AG09319 (cell line): ENCODE measurements around the gene SYN1.

Experiments used
- DNase-seq: peaks from one replicate; pipeline ENCODE4 v3.0.0-alpha.2; 2010; ENCODE audit warnings: low read depth; ENCODE audit errors: extremely low read depth
- CTCF ChIP-seq: IDR thresholded peaks from 2 replicates; pipeline ENCODE4 v1.5.1; 2011; ENCODE audit warnings: low read depth, mild to moderate bottlenecking, inconsistent platforms, low read length, moderate library complexity

SYN1 gene

GRCh38 chrX:47563801-47564315 is 55.8 kb downstream of the SYN1 start:
- DNase-seq = no peak
- TF ChIP-seq CTCF = no peak

- DNase-seq = no peak
- peak; percentile 27 for TF ChIP-seq CTCF
Measured at GRCh38 chrX:47562615-47563243, 56.9 kb downstream of the SYN1 start.

- DNase-seq = no peak
- no peak for TF ChIP-seq CTCF
Measured at GRCh38 chrX:47561659-47562151, 58.0 kb downstream of the SYN1 start.

DNA sequence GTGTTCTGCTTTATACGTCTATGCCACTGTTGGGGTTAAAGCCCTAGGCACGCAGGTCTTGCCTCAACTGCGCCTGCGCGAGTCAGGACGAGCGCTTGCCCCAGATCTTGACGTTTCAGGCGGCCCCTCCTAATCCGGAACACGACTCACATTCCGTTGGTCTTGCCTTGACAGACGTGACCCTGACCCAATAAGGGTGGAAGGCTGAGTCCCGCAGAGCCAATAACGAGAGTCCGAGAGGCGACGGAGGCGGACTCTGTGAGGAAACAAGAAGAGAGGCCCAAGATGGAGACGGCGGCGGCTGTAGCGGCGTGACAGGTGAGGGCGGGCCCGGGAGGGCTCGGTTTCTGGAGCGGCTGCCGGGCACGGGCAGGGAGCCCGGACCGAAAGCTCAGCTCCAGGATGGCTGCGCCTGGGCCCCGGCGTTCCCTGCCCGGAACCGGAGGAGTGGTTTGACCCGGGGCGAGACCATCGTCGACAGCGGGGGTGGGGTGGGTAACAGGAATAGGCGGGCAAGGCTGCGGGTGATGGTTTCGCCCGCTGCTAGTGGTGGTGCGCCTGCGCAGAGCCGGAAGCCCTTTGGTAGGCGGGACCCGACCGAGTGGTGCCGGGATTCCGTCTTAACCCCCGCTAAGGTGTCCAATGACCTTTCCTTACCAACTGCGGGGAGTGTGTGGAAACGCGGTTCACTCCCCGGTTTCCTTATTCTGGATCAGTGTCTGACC is 58.6 kb downstream of the SYN1 start, which contains the start of gene ARAF:
ARAF (plus strand) TSS at position 272 of the 725 bp plus-strand sequence. CDS start 1,763 bp downstream, outside the sequence.
- peak; percentile 99 for DNase-seq
- no peak for TF ChIP-seq CTCF

DNA sequence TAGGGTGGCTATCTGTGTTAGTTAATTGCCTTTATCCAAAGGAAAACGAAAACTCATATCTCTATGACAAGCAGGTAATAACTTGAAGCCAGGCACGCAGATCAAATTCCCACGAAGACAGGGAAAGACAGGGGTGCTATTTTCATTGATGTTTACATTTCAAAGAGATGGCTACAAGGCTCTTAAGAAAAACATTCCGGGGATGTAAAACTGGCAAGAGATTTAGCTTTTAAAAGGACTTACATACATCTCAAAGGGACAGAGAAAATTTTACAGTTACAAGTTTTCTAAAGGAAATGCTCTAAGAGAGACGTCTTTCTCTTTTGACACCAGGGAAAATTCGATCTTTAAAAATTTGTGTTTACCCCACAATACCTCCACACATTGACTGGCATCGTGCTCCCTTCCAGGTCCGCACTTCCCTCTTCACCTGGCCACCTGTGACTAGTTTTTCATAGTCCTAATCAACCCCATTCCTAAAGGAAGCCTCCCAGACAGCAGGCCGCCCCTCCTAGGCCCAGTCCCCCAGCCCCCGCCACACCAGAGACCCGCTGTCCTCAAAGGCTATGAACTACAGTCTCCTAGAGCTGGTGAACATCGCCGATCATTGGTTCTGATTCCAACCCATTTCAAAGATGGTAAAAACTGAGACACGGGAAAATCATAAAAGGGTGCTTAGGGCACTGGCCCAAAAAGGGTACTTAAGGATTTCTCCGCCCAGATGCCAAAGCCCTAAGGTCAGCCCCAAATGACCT is 59.3 kb downstream of the SYN1 start:
- no peak for DNase-seq
- no peak for TF ChIP-seq CTCF

DNA sequence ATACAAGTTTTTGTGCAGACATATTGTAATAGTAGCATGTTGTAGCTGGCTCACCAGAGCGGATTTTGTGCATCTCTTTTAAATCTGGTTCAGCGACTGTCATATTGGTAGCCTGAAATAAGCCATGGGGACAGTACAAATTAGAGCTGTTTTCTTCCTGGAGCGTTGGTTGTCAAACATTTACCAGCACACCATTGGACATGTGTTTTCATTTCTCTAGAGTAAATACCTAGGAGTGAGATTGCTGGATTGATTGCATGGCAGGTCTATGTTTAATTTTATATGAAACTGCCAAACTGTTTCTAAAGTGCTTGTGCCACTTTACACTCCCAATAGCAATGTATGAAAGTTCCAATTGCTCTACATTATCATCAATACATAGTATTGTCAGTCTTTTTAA is 61.2 kb downstream of the SYN1 start:
- TF ChIP-seq CTCF = no peak
- DNase-seq = no peak
